H1 (cell line): ENCODE data around the gene LY6G5C. TPM values are rescaled to one million over a fixed set of nuclear protein-coding genes. Genes with fewer than 3 reads are reported as not detected.

ENCODE experiments used
- ATF2 ChIP-seq: IDR thresholded peaks from 2 replicates; pipeline ENCODE4 v1.6.1; 2012; ENCODE audit warnings: low read length, inconsistent platforms
- CHD1 ChIP-seq: IDR thresholded peaks from 2 replicates; pipeline ENCODE4 v1.6.1; 2012; ENCODE audit warnings: low read depth, low read length, improper control_type of control experiment
- PHF8 ChIP-seq: fragments of 200-600 bp; sonication (generic); conservative IDR thresholded peaks from 2 replicates; pipeline ENCODE4 v1.7.1; 2012; ENCODE audit warnings: low read depth, mild to moderate bottlenecking, inconsistent platforms, low read length, moderate library complexity
- RBBP5 ChIP-seq: IDR thresholded peaks from 2 replicates; pipeline ENCODE4 v1.7.1; 2012; ENCODE audit warnings: low read depth, mild to moderate bottlenecking, inconsistent platforms, low read length, moderate library complexity, borderline replicate concordance
- RNF2 ChIP-seq: fragments of 200-900, 300-1000 bp; sonication (generic); IDR thresholded peaks from 2 replicates; pipeline ENCODE4 v1.7.1; 2016; ENCODE audit warnings: borderline replicate concordance, low read depth, mild to moderate bottlenecking, antibody characterized with exemption, low read length; ENCODE audit not compliant: poor library complexity, severe bottlenecking; ENCODE audit errors: missing control alignments
- SIX5 ChIP-seq: IDR thresholded peaks from 2 replicates; pipeline ENCODE4 v1.6.1; 2011; ENCODE audit warnings: mild to moderate bottlenecking, low read depth, low read length
- SUZ12 ChIP-seq: fragments of 200-600 bp; sonication (generic); IDR thresholded peaks from 2 replicates; pipeline ENCODE4 v1.6.1; 2012; ENCODE audit warnings: mild to moderate bottlenecking, inconsistent platforms, low read length, moderate library complexity, mixed read lengths
- polyA plus RNA-seq, 7 experiments: library from polyadenylated mRNA; depleted of rRNA in 3 of 7; stranded (reverse) in 5 of 7; unstranded in 2 of 7; fragments of >200 nt in 5 of 7; fragments of 200-250 nt in 2 of 7; gene quantifications; 1 replicate in 5 of 7; 2 replicates in 1 of 7; 4 replicates in 1 of 7; pipeline versions ENCODE4 v1.2.1 to v1.2.3, GENCODE V29; 2011 to 2013; ENCODE audit warnings: missing spikeins in 2 of 7, mixed read lengths in 2 of 7
- total RNA-seq: library from RNA; stranded (reverse); fragmentation: NEBNext Ultra II Directional; extraction: Animal tissue kit (Norgen Biotek cat#: 25700); gene quantifications from 2 replicates; pipeline ENCODE4 v1.2.1, GENCODE V29; 2021

Gene LY6G5C
- total and polyA plus RNA-seq, 2 of the 8 experiments (the other 6 are each of a cell fraction or from before 2014, with no cell fraction given): 1.1 to 1.8 TPM

GRCh38 chr6:31658158-31658688 is 22.6 kb downstream of the LY6G5C start (continued):
- TF ChIP-seq ATF2 (no peak), SIX5 (no peak), RNF2 (no peak), CHD1 (no peak), SUZ12 (no peak), RBBP5 (no peak), PHF8 (no peak)
